NT2/D1 (cell line): ENCODE data around the gene APEX1.

ENCODE experiments used
- SUZ12 ChIP-seq: IDR thresholded peaks from 2 replicates; pipeline ENCODE4 v1.6.1; 2011; ENCODE audit not compliant: insufficient read length, insufficient read depth; ENCODE audit errors: extremely low read depth
- YY1 ChIP-seq: IDR thresholded peaks from 2 replicates; pipeline ENCODE4 v1.6.1; 2011; ENCODE audit not compliant: insufficient read length, insufficient read depth
- ZNF274 ChIP-seq: IDR thresholded peaks from 2 replicates; pipeline ENCODE4 v1.6.1; 2011; ENCODE audit warnings: mild to moderate bottlenecking, low read depth, low read length

GRCh38 chr14:20429801-20430669 lies 25.0 kb upstream of the APEX1 start:
- TF ChIP-seq YY1, result no peak
- TF ChIP-seq ZNF274, result no peak
- TF ChIP-seq SUZ12, result no peak
